GM18951 (cell line): ENCODE results near the gene BROX.
A peak's percentile ranks its signal among the peaks of the same experiment; 100 is the strongest.
"Not testable (repeated sequence)": the region's sequence is repeated elsewhere in the genome, so short reads cannot be mapped to it uniquely, and the experiment has no call there.

Source experiments
- POLR2A ChIP-seq: IDR thresholded peaks from 4 replicates; pipeline ENCODE4 v1.6.1; 2011; ENCODE audit warnings: mild to moderate bottlenecking; ENCODE audit not compliant: insufficient read length, insufficient read depth; ENCODE audit errors: extremely low read depth
- in situ Hi-C: fragments of 300-500 bp; cut with MboI; formaldehyde crosslinking; loops from one replicate; pipeline ENCODE4 v1.12.0; 2022; ENCODE audit warnings: low sequenced_read_pairs, mixed read lengths, inconsistent platforms; ENCODE audit not compliant: unreplicated experiment

The BROX gene

GRCh38 chr1:222712253-222713090 lies at the start of gene BROX, which contains the start of gene AIDA:
Gene BROX, plus strand, starts transcription at chr1:222712564. Its CDS starts 3,136 bp downstream, at chr1:222715700.
Gene AIDA, minus strand, starts transcription at chr1:222712491. Its CDS starts 174 bp downstream, at chr1:222712317.
- TF ChIP-seq POLR2A: peak; percentile 44
- in situ Hi-C loops: no loop called here

- in situ Hi-C loops: no loop called here
- TF ChIP-seq POLR2A: no peak
These were observed 48.9 kb upstream of the BROX start for GRCh38 chr1:222663431-222663934.

- in situ Hi-C loops: no loop called here
- TF ChIP-seq POLR2A: no peak
These were observed 46.4 kb upstream of the BROX start for GRCh38 chr1:222665964-222666363.

GRCh38 chr1:222668184-222668583 lies 44.2 kb upstream of the BROX start:
- in situ Hi-C loops: not testable (repeated sequence)

- in situ Hi-C loops: not testable (repeated sequence)
These were observed 43.3 kb upstream of the BROX start for GRCh38 chr1:222669107-222669506.

- in situ Hi-C loops: no loop called here
- TF ChIP-seq POLR2A: no peak
These were observed 42.3 kb upstream of the BROX start for GRCh38 chr1:222670110-222670509.

GRCh38 chr1:222680080-222680479 lies 32.3 kb upstream of the BROX start:
- in situ Hi-C loops: no loop called here

GRCh38 chr1:222691016-222691415 lies 21.3 kb upstream of the BROX start:
- TF ChIP-seq POLR2A: no peak
- in situ Hi-C loops: no loop called here

More at GRCh38 chr1:222680080-222680479, 32.3 kb upstream of the BROX start:
- TF ChIP-seq POLR2A: no peak

GRCh38 chr1:222694927-222695326 lies 17.4 kb upstream of the BROX start:
- in situ Hi-C loops: no loop called here
- no peak for TF ChIP-seq POLR2A

GRCh38 chr1:222696741-222697140 lies 15.6 kb upstream of the BROX start:
- no peak for TF ChIP-seq POLR2A
- in situ Hi-C loops: no loop called here

- TF ChIP-seq POLR2A: no peak
These were observed 15.2 kb upstream of the BROX start for GRCh38 chr1:222697203-222697602.

GRCh38 chr1:222697826-222698225 lies 14.5 kb upstream of the BROX start:
- in situ Hi-C loops: no loop called here
- TF ChIP-seq POLR2A: no peak

More at GRCh38 chr1:222697203-222697602, 15.2 kb upstream of the BROX start:
- in situ Hi-C loops: no loop called here

- in situ Hi-C loops: no loop called here
These were observed 10.2 kb upstream of the BROX start for GRCh38 chr1:222702210-222702609.

GRCh38 chr1:222704260-222704659 lies 8.1 kb upstream of the BROX start:
- in situ Hi-C loops: no loop called here
- no peak for TF ChIP-seq POLR2A

More at GRCh38 chr1:222702210-222702609, 10.2 kb upstream of the BROX start:
- no peak for TF ChIP-seq POLR2A
